Body of pancreas (tissue), 4 donors: ENCODE results near the gene MAST4.

Experiments used
- POLR2A ChIP-seq, 3 donors: fragments of 450-650 bp; IDR thresholded peaks; one replicate each; pipeline ENCODE4 v1.6.1; 2016; ENCODE audit warnings: antibody characterized with exemption in 3 of 3, mild to moderate bottlenecking in 2 of 3
- TF ChIP-seq, protein P1 (sequence below), 7 experiments: fragments of 450-650 bp in 4 of 7; fragments of 200-600 bp in 3 of 7; sonication (generic) in 3 of 7; IDR thresholded peaks; one replicate each; pipeline ENCODE4 v1.5.1; 2016 to 2019; ENCODE audit warnings: antibody characterized with exemption in 7 of 7

GRCh38 chr5:66922881-66923280 lies 326.7 kb downstream of the MAST4 start:
- TF ChIP-seq, protein P1, sequence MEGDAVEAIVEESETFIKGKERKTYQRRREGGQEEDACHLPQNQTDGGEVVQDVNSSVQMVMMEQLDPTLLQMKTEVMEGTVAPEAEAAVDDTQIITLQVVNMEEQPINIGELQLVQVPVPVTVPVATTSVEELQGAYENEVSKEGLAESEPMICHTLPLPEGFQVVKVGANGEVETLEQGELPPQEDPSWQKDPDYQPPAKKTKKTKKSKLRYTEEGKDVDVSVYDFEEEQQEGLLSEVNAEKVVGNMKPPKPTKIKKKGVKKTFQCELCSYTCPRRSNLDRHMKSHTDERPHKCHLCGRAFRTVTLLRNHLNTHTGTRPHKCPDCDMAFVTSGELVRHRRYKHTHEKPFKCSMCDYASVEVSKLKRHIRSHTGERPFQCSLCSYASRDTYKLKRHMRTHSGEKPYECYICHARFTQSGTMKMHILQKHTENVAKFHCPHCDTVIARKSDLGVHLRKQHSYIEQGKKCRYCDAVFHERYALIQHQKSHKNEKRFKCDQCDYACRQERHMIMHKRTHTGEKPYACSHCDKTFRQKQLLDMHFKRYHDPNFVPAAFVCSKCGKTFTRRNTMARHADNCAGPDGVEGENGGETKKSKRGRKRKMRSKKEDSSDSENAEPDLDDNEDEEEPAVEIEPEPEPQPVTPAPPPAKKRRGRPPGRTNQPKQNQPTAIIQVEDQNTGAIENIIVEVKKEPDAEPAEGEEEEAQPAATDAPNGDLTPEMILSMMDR (IDR thresholded peaks at IDR 0.05): no peak
- TF ChIP-seq POLR2A (IDR thresholded peaks at IDR 0.05): no peak
